GM12878 (cell line): ENCODE data around the gene TFPI2. TPM values are rescaled to one million over a fixed set of nuclear protein-coding genes. Genes with fewer than 3 reads are reported as not detected.

Source experiments
- ATAC-seq: fragments of 200-7000 bp; cut with Tn5 transposase; 3 replicates; pipeline ENCODE4 v1.9.1; 2020; ENCODE audit warnings: mild to moderate bottlenecking, moderate library complexity
- BruUV-seq: library from RNA; stranded (reverse); fragments of 400-500 nt; replicated peaks from 2 replicates; lab custom pipeline; 2021; lab: Mats Ljungman, UMichigan
- CTCF ChIA-PET: fragments of 300-600 bp; sonication (Branson Sonifier 250); formaldehyde crosslinking; extraction: SDS; loops from one replicate; lab custom pipeline; 2021; ENCODE audit warnings: inconsistent platforms; lab: Yijun Ruan, JAX
- POLR2A ChIA-PET: fragments of 350-600 bp; formaldehyde crosslinking; extraction: SDS; loops from one replicate; lab custom pipeline; 2021; ENCODE audit warnings: inconsistent platforms; lab: Charles Lee
- RAD21 ChIA-PET: fragments of 300-600 bp; sonication (Branson Sonifier 250); formaldehyde crosslinking; loops from one replicate; lab custom pipeline; 2023; ENCODE audit warnings: antibody characterized with exemption; ENCODE audit not compliant: unreplicated experiment; lab: Charles Lee
- SMC1A ChIA-PET: fragments of 300-600 bp; sonication (Branson Sonifier 250); formaldehyde crosslinking; loops from one replicate; lab custom pipeline; 2023; ENCODE audit not compliant: unreplicated experiment, uncharacterized antibody; lab: Charles Lee
- DNase-seq: peaks from one replicate; pipeline ENCODE4 v3.0.0-alpha.2; 2011; ENCODE audit warnings: low read depth, low spot score
- FAIRE-seq: peaks from 3 replicates; lab custom pipeline; 2011; peaks lifted over from hg19 to GRCh38; lab: Jason Lieb, UNC
- H2AFZ ChIP-seq: 2 replicates; pipeline ENCODE4 v1.6.0; 2011; ENCODE audit warnings: low read depth, low read length, control low read depth; ENCODE audit not compliant: control insufficient read depth
- H3K27ac ChIP-seq: 2 replicates; pipeline ENCODE4 v1.5.1; 2011; ENCODE audit warnings: control low read depth; ENCODE audit not compliant: control insufficient read depth, insufficient read depth
- H3K27me3 ChIP-seq, 2 experiments: replicated peaks in 1 of 2; 2 replicates each; pipeline versions ENCODE4 v1.6.0 to v1.6.1; 2011; ENCODE audit warnings: low read length in 1 of 2; ENCODE audit not compliant: control insufficient read depth in 2 of 2, insufficient read depth in 2 of 2
- H3K36me3 ChIP-seq, 2 experiments: 2 replicates each; pipeline ENCODE4 v1.5.1; 2011; ENCODE audit warnings: low read length in 1 of 2; ENCODE audit not compliant: control insufficient read depth in 2 of 2, insufficient read depth in 2 of 2
- H3K4me1 ChIP-seq: 2 replicates; pipeline ENCODE4 v1.6.1; 2011; ENCODE audit warnings: mild to moderate bottlenecking, low read length, moderate library complexity, mixed read lengths; ENCODE audit not compliant: control insufficient read depth, insufficient read depth
- H3K4me2 ChIP-seq: 2 replicates; pipeline ENCODE4 v1.6.0; 2011; ENCODE audit warnings: control low read depth; ENCODE audit not compliant: control insufficient read depth, insufficient read depth
- H3K4me3 ChIP-seq: fragments of 200-600 bp; sonication (generic); 2 replicates; pipeline ENCODE4 v1.5.1; 2016
- H3K79me2 ChIP-seq: 2 replicates; pipeline ENCODE4 v1.6.0; 2011; ENCODE audit warnings: low read length; ENCODE audit not compliant: control insufficient read depth, insufficient read depth
- H3K9ac ChIP-seq: 2 replicates; pipeline ENCODE4 v1.8.0; 2011; ENCODE audit warnings: low read length, control low read depth, mixed read lengths; ENCODE audit not compliant: control insufficient read depth, insufficient read depth
- H3K9me3 ChIP-seq: replicated peaks from 3 replicates; pipeline ENCODE4 v1.5.1; 2011; ENCODE audit warnings: mild to moderate bottlenecking, low read length; ENCODE audit not compliant: control insufficient read depth, insufficient read depth
- H4K20me1 ChIP-seq: 2 replicates; pipeline ENCODE4 v1.6.0; 2011; ENCODE audit not compliant: control insufficient read depth, insufficient read depth
- ATF7 ChIP-seq: fragments of 450-650 bp; IDR thresholded peaks from 2 replicates; pipeline ENCODE4 v1.6.1; 2016; ENCODE audit warnings: low read depth, mild to moderate bottlenecking
- CREM ChIP-seq: IDR thresholded peaks from 2 replicates; pipeline ENCODE4 v1.6.1; 2014; ENCODE audit warnings: antibody characterized with exemption, low read depth
- NBN ChIP-seq: fragments of 450-650 bp; IDR thresholded peaks from 2 replicates; pipeline ENCODE4 v1.6.1; 2016
- NR2F1 ChIP-seq: fragments of 450-650 bp; conservative IDR thresholded peaks from 2 replicates; pipeline ENCODE4 v1.6.1; 2017; ENCODE audit warnings: mild to moderate bottlenecking
- NRF1 ChIP-seq: conservative IDR thresholded peaks from 2 replicates; pipeline ENCODE4 v1.6.1; 2011; ENCODE audit warnings: mild to moderate bottlenecking, low read depth, low read length, improper control_type of control experiment
- SIN3A ChIP-seq: IDR thresholded peaks from 2 replicates; pipeline ENCODE4 v1.6.1; 2012; ENCODE audit warnings: low read depth, low read length, improper control_type of control experiment
- STAT1 ChIP-seq: fragments of 450-650 bp; conservative IDR thresholded peaks from 2 replicates; pipeline ENCODE4 v1.6.1; 2014; ENCODE audit warnings: antibody characterized with exemption, mild to moderate bottlenecking
- STAT3 ChIP-seq: IDR thresholded peaks from 2 replicates; pipeline ENCODE4 v1.6.1; 2011; ENCODE audit warnings: low read depth, low read length, improper control_type of control experiment
- TCF3 ChIP-seq: IDR thresholded peaks from 2 replicates; pipeline ENCODE4 v1.6.1; 2012; ENCODE audit warnings: low read depth, mild to moderate bottlenecking, low read length, borderline replicate concordance; ENCODE audit not compliant: insufficient read depth
- WGBS: methylation state at CpG from one replicate; pipeline ENCODE4 v1.1.6; 2016; ENCODE audit warnings: low lambda C conversion rate; ENCODE audit not compliant: insufficient replicate concordance, insufficient coverage; ENCODE audit errors: missing lambda C conversion rate; 5-methylcytosine and 5-hydroxymethylcytosine counted together
- in situ Hi-C: fragments of 300-500 bp; cut with MboI; formaldehyde crosslinking; loops from 9 replicates; pipeline ENCODE4 v1.14.3; 2018; ENCODE audit warnings: mixed read lengths
- intact Hi-C: fragments of 100-400 bp; cut with micrococcal nuclease; formaldehyde crosslinking; loops from one replicate; pipeline ENCODE4 v1.14.2; 2022; ENCODE audit not compliant: unreplicated experiment
- polyA plus RNA-seq, 11 experiments: library from polyadenylated mRNA; depleted of rRNA in 4 of 11; unstranded in 6 of 11; stranded (reverse) in 5 of 11; fragments of >200 nt; fragmentation: Nextera tagmentation in 4 of 11; fragmentation: Illumina TruSeq in 1 of 11; extraction: Ambion mirVana in 4 of 11; extraction: Trizol in 1 of 11; gene quantifications; 1 replicate in 1 of 11; 2 replicates in 10 of 11; pipeline versions ENCODE4 v1.2.1 to v1.2.3, GENCODE V29; 2011 to 2016; ENCODE audit warnings: inconsistent platforms in 2 of 11, missing spikeins in 2 of 11, low read depth in 1 of 11
- total RNA-seq, 4 experiments: library from RNA; depleted of rRNA in 3 of 4; stranded (reverse); fragments of >200 nt in 3 of 4; fragmentation: Illumina TruSeq in 1 of 4; extraction: Trizol in 1 of 4; gene quantifications; 2 replicates each; pipeline versions ENCODE4 v1.2.1 to v1.2.3, GENCODE V29; 2013 to 2021
- TF ChIP-seq, protein P1 (sequence below): IDR thresholded peaks from 2 replicates; pipeline ENCODE4 v1.6.1; 2011; ENCODE audit warnings: low read depth, low read length, improper control_type of control experiment, borderline replicate concordance
- TF ChIP-seq, protein P2 (sequence below): fragments of 450-650 bp; IDR thresholded peaks from 2 replicates; pipeline ENCODE4 v1.6.1; 2018; ENCODE audit warnings: mild to moderate bottlenecking, low read depth, moderate library complexity; ENCODE audit not compliant: partially characterized antibody
- TF ChIP-seq, protein P3 (sequence below): fragments of 150-350 bp; IDR thresholded peaks from 2 replicates; pipeline ENCODE4 v1.6.1; 2016; ENCODE audit warnings: low read depth, low read length
- TF ChIP-seq, protein P4 (sequence below), 3 experiments: IDR thresholded peaks in 2 of 3; conservative IDR thresholded peaks in 1 of 3; 2 replicates each; pipeline ENCODE4 v1.5.1; 2011; ENCODE audit warnings: low read depth in 3 of 3, low read length in 3 of 3, mild to moderate bottlenecking in 3 of 3, control low read depth in 2 of 3, moderate library complexity in 2 of 3, inconsistent platforms in 1 of 3, mixed read lengths in 1 of 3; ENCODE audit not compliant: control insufficient read depth in 2 of 3, insufficient read depth in 1 of 3; ENCODE audit errors: extremely low read depth in 1 of 3

The TFPI2 gene
- total and polyA plus RNA-seq, 10 of the 15 experiments (the other 5 are each of a cell fraction or from before 2014, with no cell fraction given) = 0.07 to 1.1 (median 0.31) TPM; not detected in 5

DNA sequence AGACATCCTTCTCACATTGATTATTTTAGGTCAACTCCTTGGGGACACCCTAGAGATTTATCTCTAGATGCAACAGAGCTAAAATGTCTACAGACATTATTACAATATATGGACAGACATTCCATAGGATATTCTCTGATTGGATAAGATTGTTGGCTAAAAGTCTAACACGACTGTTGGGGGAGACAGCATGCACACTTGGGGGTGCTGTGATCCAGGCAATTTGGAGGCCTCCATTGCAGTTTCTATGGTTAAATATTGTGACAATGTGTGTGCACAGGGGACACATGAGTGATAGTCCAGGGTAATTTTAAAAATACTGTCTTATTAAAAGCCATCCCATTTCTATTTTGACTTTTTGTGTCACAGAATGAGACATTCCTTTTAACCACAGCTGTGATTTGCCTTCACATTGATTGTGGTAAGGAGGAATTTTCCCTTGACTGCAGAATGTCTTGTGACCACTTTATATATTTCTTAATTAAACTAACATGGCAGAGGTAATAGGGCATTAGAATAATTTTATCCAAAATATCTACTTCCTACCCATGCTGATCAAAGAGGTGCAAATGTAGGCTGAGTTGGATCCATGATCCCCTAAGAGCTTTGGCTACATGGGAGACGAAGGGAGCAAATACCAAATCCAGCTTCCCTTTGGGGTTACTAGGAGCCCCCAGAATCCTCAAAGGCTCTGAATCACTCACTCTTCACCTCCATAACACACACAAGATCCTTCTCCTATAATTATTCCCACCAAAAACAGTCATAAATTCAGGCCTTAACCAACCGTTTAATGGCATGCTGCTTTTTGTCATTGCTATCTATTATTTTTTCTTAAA, 7.3 kb downstream of the TFPI2 start:
- FAIRE-seq = no peak
- 53% methylated on average over 3 of the region's 3 CpGs for WGBS
- TF ChIP-seq SIN3A (no peak), ATF7 (no peak), NRF1 (no peak), CREM (no peak), STAT1 (no peak), STAT3 (no peak), NBN (no peak), TCF3 (no peak), NR2F1 (no peak)
- TF ChIP-seq, protein P1, sequence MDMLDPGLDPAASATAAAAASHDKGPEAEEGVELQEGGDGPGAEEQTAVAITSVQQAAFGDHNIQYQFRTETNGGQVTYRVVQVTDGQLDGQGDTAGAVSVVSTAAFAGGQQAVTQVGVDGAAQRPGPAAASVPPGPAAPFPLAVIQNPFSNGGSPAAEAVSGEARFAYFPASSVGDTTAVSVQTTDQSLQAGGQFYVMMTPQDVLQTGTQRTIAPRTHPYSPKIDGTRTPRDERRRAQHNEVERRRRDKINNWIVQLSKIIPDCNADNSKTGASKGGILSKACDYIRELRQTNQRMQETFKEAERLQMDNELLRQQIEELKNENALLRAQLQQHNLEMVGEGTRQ = no peak
- TF ChIP-seq, protein P2, sequence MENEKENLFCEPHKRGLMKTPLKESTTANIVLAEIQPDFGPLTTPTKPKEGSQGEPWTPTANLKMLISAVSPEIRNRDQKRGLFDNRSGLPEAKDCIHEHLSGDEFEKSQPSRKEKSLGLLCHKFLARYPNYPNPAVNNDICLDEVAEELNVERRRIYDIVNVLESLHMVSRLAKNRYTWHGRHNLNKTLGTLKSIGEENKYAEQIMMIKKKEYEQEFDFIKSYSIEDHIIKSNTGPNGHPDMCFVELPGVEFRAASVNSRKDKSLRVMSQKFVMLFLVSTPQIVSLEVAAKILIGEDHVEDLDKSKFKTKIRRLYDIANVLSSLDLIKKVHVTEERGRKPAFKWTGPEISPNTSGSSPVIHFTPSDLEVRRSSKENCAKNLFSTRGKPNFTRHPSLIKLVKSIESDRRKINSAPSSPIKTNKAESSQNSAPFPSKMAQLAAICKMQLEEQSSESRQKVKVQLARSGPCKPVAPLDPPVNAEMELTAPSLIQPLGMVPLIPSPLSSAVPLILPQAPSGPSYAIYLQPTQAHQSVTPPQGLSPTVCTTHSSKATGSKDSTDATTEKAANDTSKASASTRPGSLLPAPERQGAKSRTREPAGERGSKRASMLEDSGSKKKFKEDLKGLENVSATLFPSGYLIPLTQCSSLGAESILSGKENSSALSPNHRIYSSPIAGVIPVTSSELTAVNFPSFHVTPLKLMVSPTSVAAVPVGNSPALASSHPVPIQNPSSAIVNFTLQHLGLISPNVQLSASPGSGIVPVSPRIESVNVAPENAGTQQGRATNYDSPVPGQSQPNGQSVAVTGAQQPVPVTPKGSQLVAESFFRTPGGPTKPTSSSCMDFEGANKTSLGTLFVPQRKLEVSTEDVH = no peak
- TF ChIP-seq, protein P3, sequence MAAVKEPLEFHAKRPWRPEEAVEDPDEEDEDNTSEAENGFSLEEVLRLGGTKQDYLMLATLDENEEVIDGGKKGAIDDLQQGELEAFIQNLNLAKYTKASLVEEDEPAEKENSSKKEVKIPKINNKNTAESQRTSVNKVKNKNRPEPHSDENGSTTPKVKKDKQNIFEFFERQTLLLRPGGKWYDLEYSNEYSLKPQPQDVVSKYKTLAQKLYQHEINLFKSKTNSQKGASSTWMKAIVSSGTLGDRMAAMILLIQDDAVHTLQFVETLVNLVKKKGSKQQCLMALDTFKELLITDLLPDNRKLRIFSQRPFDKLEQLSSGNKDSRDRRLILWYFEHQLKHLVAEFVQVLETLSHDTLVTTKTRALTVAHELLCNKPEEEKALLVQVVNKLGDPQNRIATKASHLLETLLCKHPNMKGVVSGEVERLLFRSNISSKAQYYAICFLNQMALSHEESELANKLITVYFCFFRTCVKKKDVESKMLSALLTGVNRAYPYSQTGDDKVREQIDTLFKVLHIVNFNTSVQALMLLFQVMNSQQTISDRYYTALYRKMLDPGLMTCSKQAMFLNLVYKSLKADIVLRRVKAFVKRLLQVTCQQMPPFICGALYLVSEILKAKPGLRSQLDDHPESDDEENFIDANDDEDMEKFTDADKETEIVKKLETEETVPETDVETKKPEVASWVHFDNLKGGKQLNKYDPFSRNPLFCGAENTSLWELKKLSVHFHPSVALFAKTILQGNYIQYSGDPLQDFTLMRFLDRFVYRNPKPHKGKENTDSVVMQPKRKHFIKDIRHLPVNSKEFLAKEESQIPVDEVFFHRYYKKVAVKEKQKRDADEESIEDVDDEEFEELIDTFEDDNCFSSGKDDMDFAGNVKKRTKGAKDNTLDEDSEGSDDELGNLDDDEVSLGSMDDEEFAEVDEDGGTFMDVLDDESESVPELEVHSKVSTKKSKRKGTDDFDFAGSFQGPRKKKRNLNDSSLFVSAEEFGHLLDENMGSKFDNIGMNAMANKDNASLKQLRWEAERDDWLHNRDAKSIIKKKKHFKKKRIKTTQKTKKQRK = no peak
- TF ChIP-seq, protein P4, sequence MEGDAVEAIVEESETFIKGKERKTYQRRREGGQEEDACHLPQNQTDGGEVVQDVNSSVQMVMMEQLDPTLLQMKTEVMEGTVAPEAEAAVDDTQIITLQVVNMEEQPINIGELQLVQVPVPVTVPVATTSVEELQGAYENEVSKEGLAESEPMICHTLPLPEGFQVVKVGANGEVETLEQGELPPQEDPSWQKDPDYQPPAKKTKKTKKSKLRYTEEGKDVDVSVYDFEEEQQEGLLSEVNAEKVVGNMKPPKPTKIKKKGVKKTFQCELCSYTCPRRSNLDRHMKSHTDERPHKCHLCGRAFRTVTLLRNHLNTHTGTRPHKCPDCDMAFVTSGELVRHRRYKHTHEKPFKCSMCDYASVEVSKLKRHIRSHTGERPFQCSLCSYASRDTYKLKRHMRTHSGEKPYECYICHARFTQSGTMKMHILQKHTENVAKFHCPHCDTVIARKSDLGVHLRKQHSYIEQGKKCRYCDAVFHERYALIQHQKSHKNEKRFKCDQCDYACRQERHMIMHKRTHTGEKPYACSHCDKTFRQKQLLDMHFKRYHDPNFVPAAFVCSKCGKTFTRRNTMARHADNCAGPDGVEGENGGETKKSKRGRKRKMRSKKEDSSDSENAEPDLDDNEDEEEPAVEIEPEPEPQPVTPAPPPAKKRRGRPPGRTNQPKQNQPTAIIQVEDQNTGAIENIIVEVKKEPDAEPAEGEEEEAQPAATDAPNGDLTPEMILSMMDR (IDR thresholded peaks at IDR 0.05 in 2 of 3, conservative IDR thresholded peaks at IDR 0.05 in 1 of 3; ENCODE audit: control insufficient read depth in 2 of 3, extremely low read depth in 1 of 3, insufficient read depth in 1 of 3, low read depth in 3 of 3, low read length in 3 of 3) = peak in 1 of 3 experiments; percentile 30; a peak in 2 of 6 replicates

More for the DNA sequence above, 7.3 kb downstream of the TFPI2 start:
- H3K9ac ChIP-seq = no peak overlapping the region
- no peak overlapping the region for H2AFZ ChIP-seq
- H3K4me1 ChIP-seq = no peaks in the 10 kb centered on the region
- BruUV-seq = no TSS peak
- H3K27me3 ChIP-seq = no peaks in the 10 kb centered on the region
- H3K79me2 ChIP-seq = no peaks in the 10 kb centered on the region
- ATAC-seq = peak; percentile 48; the same call in 2 of the 3 replicates
- CTCF ChIA-PET = interaction anchor here (0.9 to 1.6 kb wide), 5 partner anchors 15 to 554 kb away, joined by 3 to 7 read pairs (median 4); no protein-coding TSS in a partner anchor
- no peak overlapping the region for H3K4me2 ChIP-seq
- no peaks in the 10 kb centered on the region for H3K36me3 ChIP-seq
- in situ Hi-C loops (no loop called here), intact Hi-C loops (loop anchor here (5.0 kb wide), 1 partner anchor 509 kb away; the partner anchor contains the start of gene COL1A2)
- no peak for DNase-seq
- no peak overlapping the region for H3K4me3 ChIP-seq
- H4K20me1 ChIP-seq = no peaks in the 10 kb centered on the region
- POLR2A ChIA-PET = no interaction called here
- SMC1A ChIA-PET = interaction anchor here (0.8 to 2.7 kb wide), 2 partner anchors 13 to 204 kb away, joined by 3 to 7 read pairs; no protein-coding TSS in a partner anchor
- H3K9me3 ChIP-seq = no peaks in the 10 kb centered on the region
- RAD21 ChIA-PET = interaction anchor here (0.5 to 2.7 kb wide), 3 partner anchors 10 to 512 kb away, joined by 3 to 8 read pairs (median 4); partner anchors contain the start of gene COL1A2
- no peak overlapping the region for H3K27ac ChIP-seq
